ENCODE data around the gene SIK3.

GRCh38 chr11:116870054-116870453 lies 228.2 kb downstream of the SIK3 start:
- TF ChIP-seq CTCF (IDR thresholded peaks at IDR 0.05), result no peak
- no peak for TF ChIP-seq POLR2A (IDR thresholded peaks at IDR 0.05)

Data from adrenal gland (tissue), 5 donors.